MM.1S (cell line): ENCODE measurements around the gene CRKL.

Experiments used
- CTCF ChIP-seq: fragments of 300-600 bp; sonication (generic); IDR thresholded peaks from 2 replicates; pipeline ENCODE4 v1.5.1; 2016; ENCODE audit warnings: antibody characterized with exemption, low read length, mixed read lengths
- EZH2 ChIP-seq: fragments of 300-600 bp; sonication (generic); optimal IDR thresholded peaks from 2 replicates; pipeline ENCODE3; 2017; ENCODE audit warnings: low read depth, mild to moderate bottlenecking, antibody characterized with exemption, low read length, mixed read lengths
- EZH2phosphoT487 ChIP-seq: fragments of 300-600 bp; sonication (generic); IDR thresholded peaks from 2 replicates; pipeline ENCODE4 v1.6.1; 2018; ENCODE audit warnings: antibody characterized with exemption, low read length

GRCh38 chr22:20918663-20919218 lies 1.5 kb downstream of the CRKL start:
- TF ChIP-seq CTCF (no peak), EZH2 (no peak), EZH2phosphoT487 (no peak)
